Measurements from ENCODE around the gene CTNNA2.
A peak's percentile ranks its signal among the peaks of the same experiment; 100 is the strongest.
"Not testable (repeated sequence)": the region's sequence is repeated elsewhere in the genome, so short reads cannot be mapped to it uniquely, and the experiment has no call there.

Gene CTNNA2

GRCh38 chr2:80105015-80105640 is 592.3 kb downstream of the CTNNA2 start:
- no peak for DNase-seq

- no peak for DNase-seq
Observed at GRCh38 chr2:80111185-80111584, 598.3 kb downstream of the CTNNA2 start.

- DNase-seq, result no peak
Observed at GRCh38 chr2:80112790-80113189, 599.9 kb downstream of the CTNNA2 start.

GRCh38 chr2:80113399-80113798 is 600.5 kb downstream of the CTNNA2 start:
- DNase-seq, result no peak

- no peak for DNase-seq
Observed at GRCh38 chr2:80114812-80115211, 602.0 kb downstream of the CTNNA2 start.

GRCh38 chr2:80117401-80117800 is 604.5 kb downstream of the CTNNA2 start:
- no peak for DNase-seq

- no peak for DNase-seq
Observed at GRCh38 chr2:80120866-80121265, 608.0 kb downstream of the CTNNA2 start.

- DNase-seq, result no peak
Observed at GRCh38 chr2:80122675-80123074, 609.8 kb downstream of the CTNNA2 start.

GRCh38 chr2:80126596-80127189 is 613.8 kb downstream of the CTNNA2 start:
- DNase-seq, result no peak

- no peak for DNase-seq
Observed at GRCh38 chr2:80128080-80128479, 615.2 kb downstream of the CTNNA2 start.

- no peak for DNase-seq
Observed at GRCh38 chr2:80132281-80132680, 619.4 kb downstream of the CTNNA2 start.

GRCh38 chr2:80135001-80135400 is 622.1 kb downstream of the CTNNA2 start:
- DNase-seq, result no peak

GRCh38 chr2:80136338-80136737 is 623.5 kb downstream of the CTNNA2 start:
- DNase-seq, result no peak

- no peak for DNase-seq
Observed at GRCh38 chr2:80139001-80139400, 626.1 kb downstream of the CTNNA2 start.

- no peak for DNase-seq
Observed at GRCh38 chr2:80141007-80141726, 628.3 kb downstream of the CTNNA2 start.

GRCh38 chr2:80145499-80145898 is 632.6 kb downstream of the CTNNA2 start:
- no peak for DNase-seq

- not testable (repeated sequence) for DNase-seq
Observed at GRCh38 chr2:80146757-80147156, 633.9 kb downstream of the CTNNA2 start.

- DNase-seq, result no peak
Observed at GRCh38 chr2:80147690-80148089, 634.8 kb downstream of the CTNNA2 start.

GRCh38 chr2:80148906-80149305 is 636.1 kb downstream of the CTNNA2 start:
- no peak for DNase-seq

GRCh38 chr2:80149991-80150390 is 637.1 kb downstream of the CTNNA2 start:
- DNase-seq, result no peak

GRCh38 chr2:80151248-80151647 is 638.4 kb downstream of the CTNNA2 start:
- no peak for DNase-seq

GRCh38 chr2:80151651-80152050 is 638.8 kb downstream of the CTNNA2 start:
- DNase-seq, result peak in 1 of 2 experiments; percentile 7

GRCh38 chr2:80153151-80153550 is 640.3 kb downstream of the CTNNA2 start:
- DNase-seq, result no peak

GRCh38 chr2:80153768-80154167 is 640.9 kb downstream of the CTNNA2 start:
- DNase-seq, result no peak

All from NCI-H446 (cell line).